ENCODE data around the gene VRK3.

DNA sequence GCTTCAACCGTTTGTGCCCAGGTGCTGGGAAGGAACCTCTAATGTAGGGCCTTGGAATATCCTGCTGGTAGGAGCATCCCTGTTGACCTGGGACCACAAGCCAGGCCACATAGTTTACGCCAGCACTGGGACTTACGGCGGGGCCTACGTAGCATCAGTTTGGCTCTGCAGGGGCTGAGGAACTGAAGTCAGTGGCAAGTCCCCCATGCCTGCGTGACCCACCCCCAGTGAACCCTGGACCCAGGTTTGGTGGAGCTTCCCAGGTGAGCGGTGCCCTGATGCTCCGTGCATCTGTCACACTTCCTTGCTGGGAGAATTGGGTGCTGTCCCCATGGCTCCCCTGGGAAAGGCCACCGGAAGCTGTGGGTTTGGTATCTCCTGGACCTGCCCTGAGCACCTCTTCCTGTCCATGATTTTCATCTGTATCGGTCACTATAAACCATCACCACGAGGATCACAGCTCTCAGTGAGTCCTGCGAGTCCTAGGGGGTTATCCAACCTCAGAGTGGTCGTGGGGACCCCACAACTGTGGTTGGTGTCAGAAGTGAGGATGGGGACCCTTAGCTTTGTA is 74.1 kb downstream of the VRK3 start:
- no peak for TF ChIP-seq POLR2AphosphoS5 (IDR thresholded peaks at IDR 0.05; ENCODE audit: low read depth, low read length)
- no peak for TF ChIP-seq POLR2A (IDR thresholded peaks at IDR 0.05; ENCODE audit: low read depth, low read length)
- TF ChIP-seq TAF1 (IDR thresholded peaks at IDR 0.05; ENCODE audit: borderline replicate concordance, low read depth, low read length), result no peak
